ENCODE results near the gene ABCA4.

Gene ABCA4

DNA sequence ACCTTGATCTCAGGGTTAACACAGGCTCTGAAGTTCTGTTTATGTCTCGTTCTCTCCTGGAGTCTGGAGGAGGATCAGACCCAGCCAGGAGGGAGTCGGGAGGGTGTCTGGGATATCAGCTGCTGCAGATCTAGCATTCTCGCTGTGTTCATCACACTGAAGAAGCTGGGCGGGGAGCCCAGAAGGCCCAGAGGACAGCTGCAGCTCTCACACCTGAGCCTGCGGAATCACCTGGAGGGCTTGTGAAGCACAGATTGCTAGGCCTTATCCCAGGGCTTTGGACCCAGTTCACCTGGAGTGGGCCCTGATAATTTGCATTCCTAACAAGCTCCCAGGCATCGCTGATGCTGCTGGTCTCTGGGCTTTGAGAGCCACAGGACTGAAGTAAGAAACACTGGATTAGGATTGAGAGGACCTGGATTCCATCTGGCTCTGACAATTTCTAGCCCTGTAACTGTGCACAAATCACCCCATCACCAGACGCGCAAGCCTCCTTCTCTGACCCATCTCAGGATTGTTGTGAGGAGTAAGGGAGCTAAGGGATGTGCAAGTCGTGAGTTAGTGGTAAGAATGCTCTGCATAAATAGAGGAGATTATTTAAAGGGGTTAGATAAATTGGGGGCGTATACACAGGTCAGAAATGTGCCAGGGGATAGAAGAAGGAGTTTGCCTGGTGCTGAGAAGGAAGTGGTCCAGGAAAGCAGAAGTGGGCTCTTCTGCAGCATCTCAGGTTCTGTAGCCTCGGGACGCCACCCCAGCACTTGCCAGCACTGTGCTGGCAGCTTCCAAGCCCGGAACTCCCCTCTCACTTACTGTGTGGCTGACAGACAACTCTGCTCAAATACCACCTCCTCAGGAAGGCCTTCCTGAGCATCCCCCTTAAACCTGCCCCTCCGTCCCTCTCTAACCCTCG is 19.1 kb downstream of the ABCA4 start:
- Mint-ChIP-seq H3K9me3 (no peaks in the 10 kb centered on the region), H3K4me1 (peaks cover 8% of the 10 kb centered on the region), H3K4me3 (no peak overlapping the region), H3K36me3 (no peaks in the 10 kb centered on the region), H3K27ac (no peak overlapping the region)
- ATAC-seq (no peak), DNase-seq (ENCODE audit: low spot score in 2 of 2) (no peak)

DNA sequence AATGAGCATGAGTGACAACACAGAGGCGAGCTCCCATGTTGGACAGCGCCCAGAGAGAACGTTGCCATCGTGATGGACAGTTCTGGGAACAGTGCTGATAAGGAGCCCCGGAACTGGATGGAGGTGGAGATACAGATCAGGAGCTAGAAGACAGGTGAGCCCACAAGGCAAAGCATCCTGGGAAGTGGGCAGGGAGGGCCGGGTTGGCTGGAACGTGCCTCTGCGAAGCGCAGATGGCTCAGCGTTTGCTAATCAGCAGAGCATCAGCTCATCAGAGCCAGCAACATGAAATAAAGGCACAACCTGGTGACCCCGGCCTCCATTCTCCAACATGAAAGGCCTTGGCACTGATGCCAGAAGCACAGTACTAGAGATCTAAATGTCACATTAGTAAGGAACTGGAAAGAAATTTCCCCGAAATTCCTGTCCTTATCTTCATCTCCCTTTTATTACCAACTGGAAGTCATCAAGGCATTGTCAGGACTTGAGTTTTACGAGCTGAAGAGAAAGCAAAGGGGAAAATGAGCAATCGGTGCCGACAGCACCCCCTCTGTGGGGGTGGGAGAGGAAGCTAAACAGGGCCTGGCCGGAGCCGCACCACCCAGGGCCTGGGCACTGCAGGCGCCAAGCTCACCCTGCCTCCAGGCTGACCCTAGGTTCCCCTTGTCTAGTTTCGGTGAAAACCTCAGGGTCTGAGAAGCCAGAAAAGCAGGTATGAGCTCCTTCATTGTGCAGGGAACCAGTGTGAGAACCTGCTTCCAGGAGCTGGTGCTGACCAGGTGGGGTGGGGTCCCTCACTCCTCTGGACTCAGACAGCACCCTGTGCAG is 19.9 kb downstream of the ABCA4 start:
- no peaks in the 10 kb centered on the region for H3K9me3 Mint-ChIP-seq
- ATAC-seq (no peak), DNase-seq (ENCODE audit: low spot score in 2 of 2) (no peak)
- H3K4me1 Mint-ChIP-seq = peaks cover 5% of the 10 kb centered on the region
- no peak overlapping the region for H3K4me3 Mint-ChIP-seq
- H3K36me3 Mint-ChIP-seq = no peaks in the 10 kb centered on the region
- no peak overlapping the region for H3K27ac Mint-ChIP-seq

DNA sequence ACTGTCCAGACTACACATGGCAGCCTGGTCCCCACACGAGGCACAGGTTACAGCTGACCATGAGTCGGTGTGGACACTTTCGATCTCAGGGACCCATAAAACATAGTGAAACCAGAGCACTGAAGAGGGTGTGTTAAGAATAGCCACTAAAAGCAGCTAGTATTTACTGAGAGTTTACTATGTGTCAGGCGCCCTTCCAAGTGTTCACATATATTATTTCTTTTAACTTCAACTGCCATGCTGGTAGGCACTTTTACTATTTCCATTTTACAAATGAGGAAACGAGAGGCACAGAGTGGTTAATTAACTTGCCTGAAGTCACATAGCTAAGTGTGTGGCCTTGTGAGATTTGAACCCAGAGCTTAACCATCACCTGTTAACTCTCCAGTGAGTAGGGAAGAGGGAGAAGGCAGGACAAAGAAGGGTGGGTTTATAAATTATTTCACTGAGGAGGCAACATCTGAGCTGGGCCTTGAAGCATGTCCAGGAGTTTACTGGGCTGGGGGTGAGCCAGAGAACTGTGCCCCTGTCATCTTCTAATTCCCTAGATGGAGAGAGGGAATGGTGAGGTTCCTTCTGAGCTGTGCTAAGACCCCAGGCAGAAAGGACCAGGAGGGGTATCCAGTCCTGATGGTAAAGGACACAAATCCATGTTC is 20.7 kb downstream of the ABCA4 start:
- H3K27ac Mint-ChIP-seq = no peak overlapping the region
- no peaks in the 10 kb centered on the region for H3K36me3 Mint-ChIP-seq
- no peak overlapping the region for H3K4me3 Mint-ChIP-seq
- DNase-seq (ENCODE audit: low spot score in 2 of 2) (no peak), ATAC-seq (no peak)
- H3K4me1 Mint-ChIP-seq = peaks cover 5% of the 10 kb centered on the region
- no peaks in the 10 kb centered on the region for H3K9me3 Mint-ChIP-seq

DNA sequence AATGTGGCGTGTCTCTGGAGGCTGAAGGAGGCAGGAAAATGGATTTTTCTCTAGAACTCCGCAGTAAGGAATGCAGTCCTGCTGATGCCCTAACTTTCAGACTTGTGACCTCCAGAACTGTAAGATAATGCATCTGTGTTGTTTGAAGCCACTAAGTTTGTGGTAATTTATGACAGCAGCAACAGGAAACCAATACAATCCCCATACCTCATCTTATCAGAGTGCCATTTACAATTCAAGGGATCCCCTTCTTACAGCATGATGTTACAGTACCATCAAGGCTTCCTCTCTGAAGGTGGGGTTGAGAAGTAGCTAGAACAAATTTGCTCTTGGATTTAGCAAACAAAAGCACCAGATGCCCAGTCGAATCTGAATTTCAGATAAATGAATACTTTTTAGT is 21.6 kb downstream of the ABCA4 start:
- ATAC-seq (no peak), DNase-seq (ENCODE audit: low spot score in 2 of 2) (no peak)
- no peak overlapping the region for H3K4me3 Mint-ChIP-seq
- H3K9me3 Mint-ChIP-seq = no peaks in the 10 kb centered on the region
- no peaks in the 10 kb centered on the region for H3K4me1 Mint-ChIP-seq
- H3K36me3 Mint-ChIP-seq = no peaks in the 10 kb centered on the region
- H3K27ac Mint-ChIP-seq = no peak overlapping the region

DNA sequence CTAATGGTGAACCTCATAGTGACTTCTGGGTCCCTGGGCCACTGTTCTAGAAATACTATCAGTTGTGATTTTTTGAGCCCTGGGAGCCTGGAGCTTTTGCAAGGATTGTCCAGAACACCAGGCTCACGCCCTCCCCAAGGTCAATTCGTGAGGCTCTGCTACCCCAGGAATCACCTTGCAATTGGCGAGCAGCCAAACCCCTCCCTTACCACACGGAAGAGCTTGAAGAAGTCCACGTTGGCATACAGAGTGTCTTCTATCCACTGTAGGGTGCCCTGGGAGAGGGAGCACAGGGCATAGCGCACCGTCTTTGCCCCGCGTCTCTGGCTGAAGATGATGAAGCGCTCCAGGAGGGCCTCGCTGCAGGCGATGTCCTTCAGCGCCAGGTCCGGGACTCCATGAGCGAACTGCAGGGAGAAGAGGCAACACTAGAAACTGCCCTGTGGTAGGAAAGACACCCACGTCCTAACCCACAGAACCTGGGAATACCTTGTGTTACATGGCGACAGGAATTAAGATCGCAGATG is 22.3 kb downstream of the ABCA4 start:
- H3K27ac Mint-ChIP-seq = no peak overlapping the region
- no peak for DNase-seq (ENCODE audit: low spot score in 2 of 2)
- H3K4me3 Mint-ChIP-seq = no peak overlapping the region
- ATAC-seq = no peak
- no peaks in the 10 kb centered on the region for H3K9me3 Mint-ChIP-seq
- no peaks in the 10 kb centered on the region for H3K4me1 Mint-ChIP-seq
- H3K36me3 Mint-ChIP-seq = no peaks in the 10 kb centered on the region

DNA sequence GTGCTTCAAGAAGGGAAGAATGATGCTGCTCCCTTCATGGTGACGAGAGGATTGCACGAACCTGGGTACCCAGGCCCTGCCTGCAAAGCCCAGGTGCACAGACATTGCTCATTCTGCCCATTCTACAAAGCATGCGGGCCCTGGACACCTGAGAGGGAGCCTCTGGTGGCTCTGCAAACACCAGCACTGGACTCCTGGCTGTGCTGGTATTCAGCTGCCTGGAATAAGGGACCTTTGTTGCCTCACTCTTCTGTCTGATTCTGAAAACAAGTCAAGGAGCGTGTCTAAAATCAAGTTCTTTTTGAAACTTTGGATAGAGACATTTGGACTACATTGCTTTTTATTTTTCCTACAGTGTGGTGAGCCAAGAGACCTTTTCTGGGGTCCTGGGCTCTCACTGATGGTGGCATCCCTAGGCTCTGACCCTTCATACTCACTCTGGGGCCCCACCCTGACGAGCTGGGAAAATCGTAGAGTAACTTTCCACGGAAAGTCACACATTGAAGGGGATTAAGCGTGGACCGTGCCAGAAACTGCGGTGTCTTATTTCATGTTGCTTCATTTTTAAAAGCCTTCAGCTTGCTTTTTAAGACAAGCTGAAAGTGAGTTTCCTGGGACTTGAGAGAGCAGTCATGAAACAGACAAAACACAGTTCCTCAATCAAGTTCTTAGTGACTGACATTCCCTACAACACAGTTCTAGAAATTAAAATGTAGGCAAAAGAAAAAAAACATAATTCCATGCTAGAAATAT is 24.0 kb downstream of the ABCA4 start:
- Mint-ChIP-seq H3K9me3 (no peaks in the 10 kb centered on the region), H3K27ac (no peak overlapping the region), H3K4me3 (no peak overlapping the region), H3K4me1 (peaks cover 8% of the 10 kb centered on the region), H3K36me3 (no peaks in the 10 kb centered on the region)
- no peak for ATAC-seq
- no peak for DNase-seq (ENCODE audit: low spot score in 2 of 2)

DNA sequence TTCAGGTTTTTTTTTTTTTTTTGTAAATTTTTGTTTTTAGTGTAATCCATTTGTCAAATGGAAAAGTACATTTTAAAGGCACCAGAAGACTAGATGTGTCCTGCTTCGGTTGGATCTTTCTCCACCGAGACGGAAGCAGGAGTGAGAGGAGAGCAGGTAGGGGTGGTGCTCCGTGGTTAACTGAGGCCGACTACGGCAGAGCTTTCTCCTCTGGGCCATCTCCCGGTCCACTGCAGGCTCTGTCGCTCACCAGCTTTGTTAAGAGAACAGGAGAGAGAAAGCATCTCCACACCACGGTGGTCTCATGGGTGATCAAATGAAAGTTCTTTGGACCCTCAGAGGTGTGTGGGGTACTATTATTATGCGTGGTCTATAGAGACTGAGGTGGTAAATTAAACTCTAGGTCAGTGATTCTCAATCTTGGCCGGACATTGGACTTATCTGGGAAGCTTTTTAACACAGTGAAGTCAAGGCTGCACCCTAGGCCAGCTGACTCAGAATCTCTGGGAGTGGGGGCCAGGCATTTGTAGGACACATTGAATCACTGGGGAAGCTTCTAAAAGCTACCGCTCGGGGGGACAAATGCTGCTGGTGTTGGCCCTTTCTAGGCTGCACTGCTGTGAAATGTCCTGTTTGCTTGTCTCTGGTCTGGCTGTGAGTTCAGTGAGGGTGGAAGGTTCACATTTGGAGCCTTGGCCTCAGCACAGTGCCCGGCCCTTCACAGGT is 25.0 kb downstream of the ABCA4 start:
- Mint-ChIP-seq H3K36me3 (no peaks in the 10 kb centered on the region), H3K9me3 (no peaks in the 10 kb centered on the region), H3K4me1 (peaks cover 9% of the 10 kb centered on the region), H3K4me3 (no peak overlapping the region), H3K27ac (no peak overlapping the region)
- DNase-seq (ENCODE audit: low spot score in 2 of 2) = no peak
- ATAC-seq = no peak

DNA sequence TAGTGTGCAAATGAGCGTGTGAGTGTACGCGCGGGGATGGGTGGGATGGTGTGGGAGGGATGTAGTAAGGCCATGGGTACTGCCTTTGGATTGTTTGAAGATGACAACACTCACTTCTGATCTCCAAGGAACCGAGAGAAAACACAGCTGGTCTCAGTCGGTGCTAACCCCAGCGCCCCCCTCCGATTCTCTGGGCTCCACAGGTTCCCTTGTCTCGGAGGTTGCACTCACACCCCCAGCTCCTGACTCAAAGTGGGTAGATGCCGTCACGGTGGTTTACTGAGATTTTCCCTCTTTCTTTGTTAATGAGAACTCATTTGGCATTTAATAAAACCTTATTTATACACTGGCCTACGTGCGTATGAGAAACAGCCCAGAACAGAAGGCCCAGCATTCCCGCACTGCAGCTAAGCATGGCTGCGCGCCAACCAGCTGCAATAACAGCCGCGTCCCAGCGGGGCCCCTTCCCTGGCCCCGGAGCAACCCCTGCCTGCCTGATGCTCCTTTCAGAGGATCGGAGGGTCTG is 25.8 kb downstream of the ABCA4 start:
- Mint-ChIP-seq H3K9me3 (no peaks in the 10 kb centered on the region), H3K4me1 (peaks cover 9% of the 10 kb centered on the region), H3K4me3 (no peak overlapping the region), H3K36me3 (no peaks in the 10 kb centered on the region), H3K27ac (no peak overlapping the region)
- ATAC-seq (no peak), DNase-seq (ENCODE audit: low spot score in 2 of 2) (no peak)

DNA sequence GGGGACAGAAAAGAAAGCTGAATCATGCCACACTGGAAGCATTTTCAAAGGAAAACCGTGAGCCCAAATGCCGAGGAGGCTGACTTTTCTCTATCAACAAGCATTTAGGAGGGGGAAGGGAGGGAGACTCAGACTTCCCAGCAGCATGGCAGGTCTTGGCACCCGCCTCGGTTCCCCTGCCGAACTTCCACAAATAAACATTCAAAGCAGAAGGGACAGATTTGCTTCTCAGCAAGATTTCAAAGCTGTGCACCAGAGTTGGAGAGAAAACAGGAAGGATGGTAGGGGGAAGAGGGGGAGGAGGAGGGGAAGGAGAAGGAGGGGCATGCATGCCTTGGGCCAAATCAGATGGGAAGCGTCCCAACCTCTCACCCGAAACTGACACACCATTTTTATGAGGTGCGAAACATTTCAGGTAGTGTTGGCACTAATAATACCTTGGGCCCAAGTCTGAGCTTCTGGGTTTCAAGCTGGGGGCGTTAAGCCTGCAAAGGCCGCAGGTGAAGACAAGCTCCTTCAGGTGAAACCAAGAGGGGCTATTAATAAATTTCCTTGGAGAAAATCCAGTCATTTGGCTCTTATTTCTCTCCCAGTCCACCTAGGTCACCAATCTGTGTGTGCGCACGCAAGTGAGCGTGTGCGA is 26.4 kb downstream of the ABCA4 start:
- H3K9me3 Mint-ChIP-seq = no peaks in the 10 kb centered on the region
- DNase-seq (ENCODE audit: low spot score in 2 of 2) (no peak), ATAC-seq (no peak)
- peaks cover 9% of the 10 kb centered on the region for H3K4me1 Mint-ChIP-seq
- no peaks in the 10 kb centered on the region for H3K36me3 Mint-ChIP-seq
- no peak overlapping the region for H3K27ac Mint-ChIP-seq
- no peak overlapping the region for H3K4me3 Mint-ChIP-seq

DNA sequence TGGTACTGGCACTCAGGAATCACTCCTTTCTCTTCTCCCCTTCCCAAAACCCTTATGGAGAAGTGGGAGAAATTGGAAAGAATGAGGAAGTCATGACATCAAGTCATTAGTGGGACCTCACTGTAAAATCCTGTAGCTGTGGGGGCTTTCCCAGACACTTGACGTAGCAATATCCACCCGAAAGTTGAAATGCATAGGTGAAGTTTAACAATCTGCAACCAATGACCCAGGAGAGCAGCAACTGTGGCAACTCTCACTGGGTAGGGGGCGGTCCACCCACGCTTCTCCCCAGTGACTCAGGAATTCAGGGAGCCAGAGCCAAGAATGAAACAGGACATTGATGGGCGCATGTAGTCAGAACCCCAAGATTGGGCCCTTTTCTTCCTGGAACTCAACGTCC is 27.0 kb downstream of the ABCA4 start:
- ATAC-seq = no peak
- no peak overlapping the region for H3K4me3 Mint-ChIP-seq

DNA sequence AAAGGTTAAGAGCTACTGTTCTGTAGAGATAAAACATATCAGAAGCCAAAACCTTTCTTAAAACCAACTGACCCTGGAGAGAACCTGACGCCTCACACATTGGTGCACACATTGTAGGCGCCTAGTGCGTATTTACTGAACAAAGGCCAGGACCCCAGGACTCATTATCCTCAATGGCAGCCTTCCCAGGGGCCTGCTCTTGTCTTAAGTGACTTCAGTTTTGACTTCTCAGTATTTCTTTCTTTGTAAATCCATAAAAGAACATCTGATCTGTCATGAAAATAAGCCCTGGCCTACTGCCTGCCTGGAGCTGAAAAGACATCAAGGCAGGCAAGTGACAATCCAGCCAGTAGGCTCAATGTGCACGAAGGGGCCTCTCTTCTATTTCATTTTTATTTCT is 27.6 kb downstream of the ABCA4 start:
- no peaks in the 10 kb centered on the region for H3K9me3 Mint-ChIP-seq
- no peak for ATAC-seq
- DNase-seq (ENCODE audit: low spot score in 2 of 2) = no peak
- no peak overlapping the region for H3K4me3 Mint-ChIP-seq
- H3K36me3 Mint-ChIP-seq = no peaks in the 10 kb centered on the region
- no peak overlapping the region for H3K27ac Mint-ChIP-seq
- H3K4me1 Mint-ChIP-seq = peaks cover 9% of the 10 kb centered on the region

More for the DNA sequence above, 27.0 kb downstream of the ABCA4 start:
- Mint-ChIP-seq H3K9me3 (no peaks in the 10 kb centered on the region), H3K36me3 (no peaks in the 10 kb centered on the region), H3K27ac (no peak overlapping the region), H3K4me1 (peaks cover 9% of the 10 kb centered on the region)
- no peak for DNase-seq (ENCODE audit: low spot score in 2 of 2)

DNA sequence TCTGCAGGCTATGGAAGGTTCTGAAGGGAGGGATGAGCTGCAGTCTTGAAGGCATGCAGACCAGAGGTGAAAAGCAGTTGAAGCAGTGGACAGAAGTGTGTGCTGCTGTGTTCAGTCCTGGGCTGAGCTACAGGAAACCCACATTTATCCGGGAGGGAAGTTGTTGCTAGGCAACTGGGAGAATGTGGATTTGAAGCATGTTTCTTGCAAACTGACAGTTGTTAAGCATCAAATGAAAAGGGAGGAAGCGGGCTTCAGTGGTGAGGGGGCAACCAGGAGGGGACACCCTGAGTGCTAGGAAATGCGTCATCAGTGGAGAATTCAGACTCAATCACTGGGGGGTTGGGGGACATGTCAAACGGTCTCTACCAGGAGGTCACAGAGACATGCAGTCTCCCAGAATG is 28.7 kb downstream of the ABCA4 start:
- no peak overlapping the region for H3K27ac Mint-ChIP-seq
- ATAC-seq = peak; percentile 36
- no peaks in the 10 kb centered on the region for H3K36me3 Mint-ChIP-seq
- DNase-seq (ENCODE audit: low spot score in 2 of 2) = no peak
- H3K4me3 Mint-ChIP-seq = no peak overlapping the region
- no peaks in the 10 kb centered on the region for H3K9me3 Mint-ChIP-seq
- H3K4me1 Mint-ChIP-seq = peaks cover 9% of the 10 kb centered on the region

DNA sequence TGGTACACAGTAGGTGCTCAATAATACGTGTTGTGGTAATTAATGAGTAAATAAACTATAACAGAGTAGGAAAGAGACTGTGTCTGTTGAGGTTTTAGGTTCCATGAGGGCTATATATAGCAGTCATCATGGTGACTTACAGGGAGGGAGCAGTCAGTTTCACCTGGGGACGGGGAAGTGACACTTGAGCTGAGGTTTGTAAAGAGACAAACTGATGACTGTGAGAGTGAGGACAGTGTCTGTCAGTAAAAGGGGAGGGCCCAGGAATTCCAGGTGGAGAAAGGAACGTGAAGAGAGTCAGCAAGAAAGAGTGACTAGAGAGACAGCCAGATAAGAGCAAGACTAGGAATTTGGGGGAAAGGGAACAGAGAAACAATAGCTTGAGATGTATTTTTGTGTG is 30.2 kb downstream of the ABCA4 start:
- DNase-seq (ENCODE audit: low spot score in 2 of 2) (no peak), ATAC-seq (no peak)
- no peak overlapping the region for H3K4me3 Mint-ChIP-seq
- no peaks in the 10 kb centered on the region for H3K36me3 Mint-ChIP-seq
- no peak overlapping the region for H3K27ac Mint-ChIP-seq
- H3K4me1 Mint-ChIP-seq = peaks cover 9% of the 10 kb centered on the region
- no peaks in the 10 kb centered on the region for H3K9me3 Mint-ChIP-seq

DNA sequence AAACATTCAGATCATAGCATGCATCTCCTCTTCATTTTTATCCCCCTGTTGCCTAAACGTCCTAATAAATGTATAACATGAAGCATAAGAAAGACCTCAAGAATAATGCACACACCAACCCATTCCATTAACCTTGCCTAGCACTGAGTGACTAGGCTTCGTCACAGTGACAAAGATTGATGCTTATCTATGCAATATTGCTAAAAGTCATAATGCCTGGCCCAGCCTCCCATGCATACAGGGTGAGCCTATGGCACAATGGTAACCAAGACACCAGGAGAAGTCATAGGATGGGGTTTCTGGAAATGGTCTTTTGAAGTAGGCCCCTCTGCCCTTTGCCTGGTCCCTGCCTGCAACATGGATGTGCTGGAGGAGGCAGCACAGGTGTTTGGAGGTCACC is 33.8 kb downstream of the ABCA4 start:
- no peaks in the 10 kb centered on the region for H3K36me3 Mint-ChIP-seq
- H3K9me3 Mint-ChIP-seq = no peaks in the 10 kb centered on the region
- H3K4me1 Mint-ChIP-seq = peaks cover 4% of the 10 kb centered on the region

More for the DNA sequence above, 33.8 kb downstream of the ABCA4 start:
- H3K4me3 Mint-ChIP-seq = no peak overlapping the region
- DNase-seq (ENCODE audit: low spot score in 2 of 2) = no peak
- no peak overlapping the region for H3K27ac Mint-ChIP-seq
- ATAC-seq = no peak

Measured in stimulated activated effector memory CD8-positive, alpha-beta T cell treated with anti-CD3 and anti-CD28 coated beads, Interleukin-12 subunit alpha, Interleukin-12 subunit beta, amount 100 ng/mL, for 72 hours (primary cell).